Lower leg skin (tissue), 3 donors: Measurements from ENCODE around the gene NDUFS1.

Experiments
- POLR2A ChIP-seq, 2 donors: fragments of 450-650 bp; IDR thresholded peaks; one replicate each; pipeline ENCODE4 v1.6.1; 2016 to 2017; ENCODE audit warnings: antibody characterized with exemption in 2 of 2, mild to moderate bottlenecking in 1 of 2, moderate library complexity in 1 of 2
- TF ChIP-seq, protein P1 (sequence below), 3 donors: fragments of 450-650 bp; IDR thresholded peaks; one replicate each; pipeline ENCODE4 v1.5.1; 2016; ENCODE audit warnings: antibody characterized with exemption in 3 of 3, mild to moderate bottlenecking in 3 of 3, moderate library complexity in 2 of 3

DNA sequence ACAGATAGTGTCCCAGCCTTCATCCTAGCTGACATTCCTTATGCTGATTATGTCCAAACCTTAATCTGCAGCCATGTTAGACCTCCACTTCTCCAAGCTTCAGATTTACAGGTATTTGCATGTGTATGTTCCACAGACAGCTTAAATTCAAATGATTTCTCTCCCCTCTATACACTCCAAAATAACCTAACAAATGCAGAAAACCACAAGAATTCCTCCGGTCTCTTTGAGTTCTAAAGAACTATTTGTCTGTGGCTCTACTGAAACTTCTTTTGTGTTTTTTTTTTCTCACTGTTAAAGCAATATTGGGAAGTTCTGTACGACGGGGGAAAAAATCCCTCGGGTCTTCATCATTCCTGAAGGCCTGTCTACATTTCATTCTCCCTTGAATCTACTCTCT is 8.6 kb downstream of the NDUFS1 start:
- TF ChIP-seq, protein P1, sequence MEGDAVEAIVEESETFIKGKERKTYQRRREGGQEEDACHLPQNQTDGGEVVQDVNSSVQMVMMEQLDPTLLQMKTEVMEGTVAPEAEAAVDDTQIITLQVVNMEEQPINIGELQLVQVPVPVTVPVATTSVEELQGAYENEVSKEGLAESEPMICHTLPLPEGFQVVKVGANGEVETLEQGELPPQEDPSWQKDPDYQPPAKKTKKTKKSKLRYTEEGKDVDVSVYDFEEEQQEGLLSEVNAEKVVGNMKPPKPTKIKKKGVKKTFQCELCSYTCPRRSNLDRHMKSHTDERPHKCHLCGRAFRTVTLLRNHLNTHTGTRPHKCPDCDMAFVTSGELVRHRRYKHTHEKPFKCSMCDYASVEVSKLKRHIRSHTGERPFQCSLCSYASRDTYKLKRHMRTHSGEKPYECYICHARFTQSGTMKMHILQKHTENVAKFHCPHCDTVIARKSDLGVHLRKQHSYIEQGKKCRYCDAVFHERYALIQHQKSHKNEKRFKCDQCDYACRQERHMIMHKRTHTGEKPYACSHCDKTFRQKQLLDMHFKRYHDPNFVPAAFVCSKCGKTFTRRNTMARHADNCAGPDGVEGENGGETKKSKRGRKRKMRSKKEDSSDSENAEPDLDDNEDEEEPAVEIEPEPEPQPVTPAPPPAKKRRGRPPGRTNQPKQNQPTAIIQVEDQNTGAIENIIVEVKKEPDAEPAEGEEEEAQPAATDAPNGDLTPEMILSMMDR (IDR thresholded peaks at IDR 0.05), result no peak
- no peak for TF ChIP-seq POLR2A (IDR thresholded peaks at IDR 0.05)
